Neuronal stem cell (in vitro differentiated cells): ENCODE data around the gene FAM53A.
A peak's percentile ranks its signal among the peaks of the same experiment; 100 is the strongest.

Source experiments
- DNase-seq: peaks from one replicate; pipeline ENCODE4 v3.0.0-alpha.2; 2013; ENCODE audit warnings: low spot score
- H2AFZ ChIP-seq: one replicate; pipeline ENCODE4 v1.6.1; 2013; ENCODE audit warnings: mild to moderate bottlenecking, low read length, inconsistent platforms
- H2AK5ac ChIP-seq: 2 replicates; pipeline ENCODE4 v1.6.1; 2013; ENCODE audit warnings: low read depth, mild to moderate bottlenecking, inconsistent platforms, low read length, moderate library complexity, mixed read lengths
- H2BK120ac ChIP-seq: 2 replicates; pipeline ENCODE4 v1.6.1; 2013; ENCODE audit warnings: low read depth, mild to moderate bottlenecking, inconsistent platforms, low read length, moderate library complexity, mixed read lengths
- H2BK12ac ChIP-seq: one replicate; pipeline ENCODE4 v1.6.1; 2013; ENCODE audit warnings: low read length, inconsistent platforms
- H2BK15ac ChIP-seq: 2 replicates; pipeline ENCODE4 v1.6.1; 2013; ENCODE audit warnings: mild to moderate bottlenecking, low read length, inconsistent platforms, mixed read lengths
- H2BK5ac ChIP-seq: one replicate; pipeline ENCODE4 v1.6.1; 2013; ENCODE audit warnings: inconsistent platforms, mild to moderate bottlenecking, low read length, moderate library complexity
- H3K14ac ChIP-seq: one replicate; pipeline ENCODE4 v1.6.1; 2013; ENCODE audit warnings: low read length, inconsistent platforms
- H3K18ac ChIP-seq: 2 replicates; pipeline ENCODE4 v1.6.1; 2013; ENCODE audit warnings: low read length, inconsistent platforms
- H3K23ac ChIP-seq: 2 replicates; pipeline ENCODE4 v1.6.1; 2013; ENCODE audit warnings: low read depth, mild to moderate bottlenecking, mixed read lengths, low read length, inconsistent platforms; ENCODE audit not compliant: poor library complexity
- H3K27ac ChIP-seq: replicated peaks from 3 replicates; pipeline ENCODE4 v1.5.1; 2013; ENCODE audit warnings: low read length, inconsistent platforms
- H3K27me3 ChIP-seq, 3 experiments: 2 replicates each; pipeline ENCODE4 v1.6.1; 2013; ENCODE audit warnings: low read length in 3 of 3, mild to moderate bottlenecking in 2 of 3, inconsistent platforms in 1 of 3, low read depth in 1 of 3, mixed read lengths in 1 of 3, moderate library complexity in 1 of 3; ENCODE audit not compliant: control insufficient read depth in 3 of 3, insufficient read depth in 3 of 3
- H3K36me3 ChIP-seq, 2 donors: replicated peaks in 1 of 2; 2 replicates each; pipeline ENCODE4 v1.6.1; 2013; ENCODE audit warnings: low read length in 2 of 2; ENCODE audit not compliant: control insufficient read depth in 2 of 2, insufficient read depth in 2 of 2
- H3K4ac ChIP-seq: 2 replicates; pipeline ENCODE4 v1.6.1; 2013; ENCODE audit warnings: inconsistent platforms, mild to moderate bottlenecking, low read length, moderate library complexity
- H3K4me1 ChIP-seq, 2 donors: 1 replicate in 1 of 2; 2 replicates in 1 of 2; pipeline ENCODE4 v1.6.1; 2013; ENCODE audit warnings: low read length in 2 of 2, low read depth in 1 of 2; ENCODE audit not compliant: control insufficient read depth in 2 of 2, insufficient read depth in 1 of 2
- H3K4me2 ChIP-seq: one replicate; pipeline ENCODE4 v1.6.1; 2013; ENCODE audit warnings: mild to moderate bottlenecking, low read length, inconsistent platforms; ENCODE audit not compliant: insufficient read depth, poor library complexity, severe bottlenecking
- H3K4me3 ChIP-seq, 2 donors: 2 replicates each; pipeline ENCODE4 v1.5.1; 2013; ENCODE audit warnings: low read length in 2 of 2, mild to moderate bottlenecking in 2 of 2, inconsistent platforms in 1 of 2, moderate library complexity in 1 of 2
- H3K79me1 ChIP-seq: one replicate; pipeline ENCODE4 v1.6.1; 2013; ENCODE audit warnings: low read depth, mild to moderate bottlenecking, inconsistent platforms, low read length, moderate library complexity
- H3K9ac ChIP-seq: one replicate; pipeline ENCODE4 v1.6.1; 2013; ENCODE audit warnings: mild to moderate bottlenecking, low read depth, low read length, inconsistent platforms; ENCODE audit not compliant: poor library complexity
- H3K9me3 ChIP-seq, 2 donors: replicated peaks in 1 of 2; 2 replicates each; pipeline versions ENCODE3 to v1.6.1; 2013; ENCODE audit warnings: low read length in 2 of 2, mild to moderate bottlenecking in 2 of 2, inconsistent platforms in 1 of 2, low read depth in 1 of 2, mixed read lengths in 1 of 2, moderate library complexity in 1 of 2; ENCODE audit not compliant: control insufficient read depth in 2 of 2, insufficient read depth in 1 of 2
- H4K8ac ChIP-seq: one replicate; pipeline ENCODE4 v1.6.1; 2013; ENCODE audit warnings: low read depth, mild to moderate bottlenecking, inconsistent platforms, low read length, moderate library complexity
- H4K91ac ChIP-seq: one replicate; pipeline ENCODE4 v1.6.1; 2013; ENCODE audit warnings: low read length, low read depth, mild to moderate bottlenecking, inconsistent platforms; ENCODE audit not compliant: poor library complexity
- WGBS, 2 donors: extraction: QIAGEN DNeasy Blood & Tissue Kit; methylation state at CpG; one replicate each; pipeline ENCODE4 v1.1.7; 2013; ENCODE audit warnings: missing lambda C conversion rate in 2 of 2, mixed read lengths in 1 of 2; ENCODE audit not compliant: insufficient read length in 2 of 2, insufficient replicate concordance in 1 of 2; ENCODE audit errors: extremely low coverage in 2 of 2; 5-methylcytosine and 5-hydroxymethylcytosine counted together

FAM53A gene

GRCh38 chr4:1611501-1611870, 72.6 kb downstream of the FAM53A start:
- Histone ChIP-seq H4K8ac (no peak overlapping the region), H3K9ac (no peak overlapping the region), H3K14ac (peak overlapping the region; percentile 97), H3K23ac (no peak overlapping the region), H3K4me1 (peaks cover 0 to 4% of the 10 kb centered on the region in 2 donors), H3K79me1 (peaks cover 10% of the 10 kb centered on the region), H2BK5ac (peak overlapping the region; percentile 66), H2BK120ac (no peak overlapping the region), H3K4me2 (no peak overlapping the region), H3K36me3 (no peaks in the 10 kb centered on the region), H2BK15ac (peak overlapping the region; percentile 75), H2AFZ (no peak overlapping the region), H3K4ac (no peak overlapping the region), H2AK5ac (peak overlapping the region; percentile 84), H2BK12ac (no peak overlapping the region), H3K27ac (no peak overlapping the region), H3K4me3 (no peak overlapping the region), H3K27me3 (peaks cover 0 to 25% (median 3%) of the 10 kb centered on the region in 3 experiments), H3K18ac (peak overlapping the region; percentile 48), H4K91ac (no peak overlapping the region), H3K9me3 (peaks cover 0 to 6% of the 10 kb centered on the region in 2 donors)
- no peak for DNase-seq
- WGBS, 2 donors, result no CpG with 5 or more reads among the region's 9 CpGs

- Histone ChIP-seq H3K36me3 (no peaks in the 10 kb centered on the region), H3K4me1 (peaks cover 0 to 4% of the 10 kb centered on the region in 2 donors), H2BK15ac (peak overlapping the region; percentile 75), H3K4me2 (no peak overlapping the region), H3K14ac (peak overlapping the region; percentile 97), H2BK12ac (no peak overlapping the region), H2BK5ac (peak overlapping the region; percentile 66), H3K9ac (no peak overlapping the region), H3K9me3 (peaks cover 0 to 8% of the 10 kb centered on the region in 2 donors), H4K8ac (no peak overlapping the region), H3K4ac (no peak overlapping the region), H3K27ac (no peak overlapping the region), H3K27me3 (peaks cover 0 to 25% (median 3%) of the 10 kb centered on the region in 3 experiments), H4K91ac (peak overlapping the region; percentile 53), H2BK120ac (no peak overlapping the region), H3K79me1 (peaks cover 10% of the 10 kb centered on the region), H3K23ac (no peak overlapping the region), H3K18ac (peak overlapping the region; percentile 48), H2AFZ (no peak overlapping the region), H2AK5ac (peak overlapping the region; percentile 84), H3K4me3 (no peak overlapping the region)
- WGBS, 2 donors, result no CpG with 5 or more reads among the region's 21 CpGs
- DNase-seq, result no peak
Measured at GRCh38 chr4:1610791-1611500, 73.2 kb downstream of the FAM53A start.

GRCh38 chr4:1609901-1610790, 74.0 kb downstream of the FAM53A start:
- no peak overlapping the region for H3K4me3 ChIP-seq
- no peak overlapping the region for H4K8ac ChIP-seq
- H2BK5ac ChIP-seq, result no peak overlapping the region
- no peak overlapping the region for H2AFZ ChIP-seq
- peaks cover 0 to 8% of the 10 kb centered on the region in 2 donors for H3K9me3 ChIP-seq
- no peaks in the 10 kb centered on the region for H3K36me3 ChIP-seq
- H3K23ac ChIP-seq, result no peak overlapping the region
- peak overlapping the region; percentile 63 for H2AK5ac ChIP-seq
- H3K4me2 ChIP-seq, result no peak overlapping the region
- H2BK15ac ChIP-seq, result no peak overlapping the region
- H4K91ac ChIP-seq, result no peak overlapping the region
- H2BK120ac ChIP-seq, result no peak overlapping the region
- peaks cover 0 to 5% of the 10 kb centered on the region in 2 donors for H3K4me1 ChIP-seq
- peak overlapping the region; percentile 28 for H3K18ac ChIP-seq
- H3K9ac ChIP-seq, result no peak overlapping the region
- no peak overlapping the region for H3K4ac ChIP-seq
- DNase-seq, result no peak
- no peak overlapping the region for H3K27ac ChIP-seq
- H3K79me1 ChIP-seq, result peaks cover 9% of the 10 kb centered on the region
- H2BK12ac ChIP-seq, result peak overlapping the region; percentile 73
- WGBS, 2 donors, result no CpG with 5 or more reads among the region's 27 CpGs
- H3K27me3 ChIP-seq, result peaks cover 0 to 28% (median 3%) of the 10 kb centered on the region in 3 experiments
- H3K14ac ChIP-seq, result no peak overlapping the region
